Muscle of back (tissue), 11 donors: Measurements from ENCODE around the gene ALAS1. TPM values are rescaled to one million over a fixed set of nuclear protein-coding genes. Genes with fewer than 3 reads are reported as not detected.

Experiments used
- DNase-seq, 3 donors: peaks; one replicate each; pipeline versions ENCODE4 v3.0.0 to v3.0.0-alpha.2; 2013
- polyA plus RNA-seq, 10 donors: library from polyadenylated mRNA; unstranded; fragments of 120-200 nt; gene quantifications; one replicate each; pipeline ENCODE4 v1.2.1, GENCODE V29; 2013; ENCODE audit not compliant: insufficient read length in 10 of 10

ALAS1 gene
- polyA plus RNA-seq, 10 donors = 28.5 to 32.5 (median 29.3) TPM

DNA sequence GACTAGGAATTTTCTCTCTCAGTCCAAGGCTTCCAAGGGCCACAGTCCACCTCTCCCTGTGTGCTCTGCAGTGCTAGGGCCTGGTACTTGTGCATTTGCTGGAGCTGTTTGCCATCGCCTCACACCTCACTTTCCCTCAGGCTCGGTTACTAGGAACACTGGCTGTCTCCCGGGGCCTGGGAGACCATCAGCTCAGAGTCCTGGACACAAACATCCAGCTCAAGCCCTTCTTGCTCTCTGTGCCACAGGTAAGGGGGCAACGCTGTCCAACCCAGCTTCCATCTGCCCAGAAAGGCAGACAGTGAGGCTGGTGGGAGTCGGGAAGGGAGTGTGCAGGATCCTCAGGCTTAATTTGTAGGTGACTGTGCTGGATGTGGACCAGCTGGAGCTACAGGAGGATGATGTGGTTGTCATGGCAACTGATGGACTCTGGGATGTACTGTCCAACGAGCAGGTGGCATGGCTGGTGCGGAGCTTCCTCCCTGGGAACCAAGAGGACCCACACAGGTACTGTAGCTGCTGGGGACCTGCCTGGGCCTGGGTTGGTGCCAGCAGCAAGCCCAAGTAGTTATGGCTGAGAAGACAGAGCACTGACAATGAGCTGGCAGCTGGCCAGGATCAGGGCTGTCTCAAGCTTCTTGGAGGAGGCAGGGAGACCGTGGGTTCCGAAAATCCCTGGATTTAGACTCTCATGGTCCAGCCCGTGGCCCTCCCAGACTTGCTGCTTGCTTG lies 51.0 kb downstream of the ALAS1 start:
- DNase-seq = peak in 1 of 3 donors; percentile 42

DNA sequence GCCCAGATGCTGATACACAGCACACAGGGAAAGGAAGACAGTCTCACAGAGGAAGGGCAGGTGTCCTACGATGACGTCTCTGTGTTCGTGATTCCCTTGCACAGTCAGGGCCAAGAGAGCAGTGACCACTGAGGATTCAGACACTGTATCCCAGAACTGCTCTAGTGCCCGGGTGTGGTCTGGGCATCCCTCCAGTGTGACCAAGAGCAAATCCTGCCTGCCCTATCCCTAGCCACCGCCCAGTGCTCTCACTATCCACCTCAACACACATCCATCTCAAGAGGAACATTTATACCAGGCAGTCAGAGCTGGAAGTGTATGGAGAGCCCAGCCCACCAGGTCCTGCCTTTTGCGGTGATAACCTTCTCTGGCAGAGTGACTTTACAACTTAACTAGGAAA lies 51.7 kb downstream of the ALAS1 start:
- no peak for DNase-seq

DNA sequence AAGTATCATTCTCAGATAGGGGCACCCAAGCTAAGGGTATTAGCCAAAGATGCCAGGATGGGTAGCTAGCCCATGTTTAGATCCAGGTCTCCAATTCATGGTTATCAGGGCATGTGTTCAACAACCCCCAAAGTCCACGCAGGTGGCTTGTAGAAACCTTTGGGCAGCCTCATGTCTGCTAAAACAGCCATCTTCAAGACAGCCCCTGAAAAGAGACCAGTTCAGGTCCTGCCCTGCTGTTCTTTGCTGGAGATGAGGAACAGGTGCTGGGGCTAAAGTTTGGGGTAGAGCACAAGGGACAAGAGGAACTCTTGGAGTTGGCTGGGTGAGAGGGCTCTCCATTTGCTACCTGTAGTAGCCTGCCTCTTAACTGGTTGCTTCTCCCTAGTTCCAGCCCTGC lies 52.2 kb downstream of the ALAS1 start:
- no peak for DNase-seq

DNA sequence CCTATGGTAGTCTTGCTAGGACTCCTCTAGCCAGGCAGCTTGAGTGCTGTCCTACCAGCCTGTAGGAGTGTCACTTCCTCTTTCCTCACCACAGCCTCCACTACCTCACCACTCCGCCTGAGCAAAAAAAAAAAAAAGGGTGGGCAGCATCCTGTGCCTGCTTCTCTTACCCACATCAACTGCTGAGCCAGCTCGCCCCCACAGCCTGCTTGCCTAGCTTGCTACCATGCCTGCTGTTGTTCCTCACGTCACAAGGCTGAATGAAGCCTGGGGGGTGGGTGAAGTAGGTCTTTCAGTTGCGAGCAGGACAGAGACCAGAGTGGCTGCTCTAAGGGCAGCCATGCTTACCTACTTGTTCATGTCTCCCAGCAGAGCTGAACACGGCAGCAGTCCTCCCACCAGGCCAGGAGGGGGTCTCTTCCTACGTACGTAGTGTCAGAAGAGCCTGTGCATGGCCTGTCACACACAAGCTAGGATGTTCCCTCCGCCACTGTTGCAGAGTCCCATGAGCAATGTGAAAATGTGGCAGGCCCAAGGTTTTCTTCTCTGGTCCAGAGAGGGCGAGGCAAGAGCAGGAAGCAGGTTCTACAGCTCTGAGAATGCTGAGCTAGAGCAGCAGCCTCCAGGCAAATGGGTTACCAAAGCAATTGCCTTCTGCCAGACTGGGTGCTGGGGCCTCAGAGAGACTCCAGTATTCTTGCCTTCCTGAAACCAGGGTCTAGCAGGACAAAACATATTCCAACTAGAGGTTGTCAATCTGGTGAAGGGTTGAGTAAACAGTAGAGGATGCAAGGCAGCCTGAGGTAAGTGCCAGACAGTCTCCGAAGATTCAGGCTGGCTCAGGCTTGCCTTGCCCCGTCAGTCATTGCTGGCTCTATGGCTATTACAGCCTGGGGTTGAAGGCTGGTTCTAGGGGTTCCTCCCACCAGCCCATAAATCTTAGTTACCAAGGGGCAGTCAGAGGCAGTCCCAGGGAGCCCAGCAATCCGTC lies 55.6 kb downstream of the ALAS1 start:
- peak in 1 of 3 donors; percentile 52 for DNase-seq

DNA sequence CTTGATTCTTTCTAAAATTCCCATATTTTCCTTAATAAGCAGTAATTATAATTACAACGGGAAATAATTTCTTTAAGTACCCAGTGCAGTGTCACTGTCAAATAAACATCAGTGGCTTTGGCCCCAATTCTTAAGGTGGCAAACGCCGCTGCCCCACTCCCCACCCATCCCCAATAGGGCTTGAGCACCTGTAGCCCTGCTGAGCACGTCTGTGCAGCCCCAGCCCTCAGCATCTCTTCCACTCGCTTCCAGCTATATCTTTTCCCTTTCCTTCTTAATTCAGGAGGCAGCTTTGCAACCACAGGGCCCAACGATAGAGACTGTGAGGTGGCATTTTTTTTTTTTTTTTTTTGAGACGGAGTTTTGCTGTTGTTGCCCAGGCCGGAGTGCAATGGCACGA lies 56.6 kb downstream of the ALAS1 start:
- DNase-seq = no peak

DNA sequence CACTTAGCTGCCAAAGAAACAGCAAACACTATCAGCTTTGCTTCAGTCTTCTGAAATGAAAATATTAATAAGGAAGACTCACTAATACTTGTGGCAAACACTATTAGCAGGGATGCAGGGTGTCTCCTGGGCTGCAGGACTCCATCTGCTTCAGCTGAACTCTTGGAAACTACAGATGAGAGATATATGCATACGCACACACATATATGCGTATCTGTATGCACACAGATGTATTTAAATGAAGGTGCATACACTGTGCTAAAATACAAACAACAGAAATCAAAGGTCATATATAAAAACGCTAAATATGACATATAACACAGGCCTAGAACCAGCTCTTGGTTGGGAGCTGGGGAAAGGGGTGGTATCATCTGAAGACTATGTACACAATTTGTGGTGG lies 58.2 kb downstream of the ALAS1 start:
- DNase-seq = no peak

DNA sequence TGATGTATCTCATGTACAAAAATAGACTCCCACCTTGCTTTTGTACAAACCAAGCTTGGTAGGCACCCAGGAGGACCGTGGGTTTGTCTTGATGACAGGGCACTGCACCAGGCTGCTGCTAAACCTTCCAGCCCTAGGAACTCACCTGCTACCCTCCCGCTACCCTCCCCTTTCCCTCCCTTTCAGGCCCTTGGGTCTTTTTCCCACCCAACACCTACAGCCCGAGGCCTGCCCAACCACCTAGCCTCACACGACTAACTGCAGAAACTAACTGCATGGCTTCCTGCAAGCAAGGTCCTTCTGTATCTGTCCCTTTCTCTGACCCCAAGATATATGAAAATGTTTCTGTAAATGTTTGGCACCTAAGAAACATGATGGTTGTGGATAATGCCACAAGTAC lies 58.7 kb downstream of the ALAS1 start:
- no peak for DNase-seq

DNA sequence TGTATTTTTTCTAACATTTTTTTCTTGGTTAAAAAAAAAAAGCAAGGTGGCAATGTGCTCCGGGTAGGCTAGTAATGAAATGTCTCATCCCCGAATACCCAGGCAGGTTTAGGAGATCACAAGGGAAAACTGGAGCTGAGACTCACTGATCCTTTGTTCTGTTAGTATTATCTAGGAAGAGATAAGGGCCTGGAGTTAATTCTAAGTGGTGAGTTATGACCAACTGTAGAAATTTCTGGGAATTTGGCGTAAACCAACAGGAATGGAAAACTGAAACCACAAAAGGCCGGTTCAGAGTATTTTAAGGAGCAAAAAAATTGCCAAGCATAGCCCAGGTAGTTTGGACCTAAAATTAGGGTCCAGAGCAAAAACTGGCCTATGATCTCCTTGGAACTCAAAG lies 60.0 kb downstream of the ALAS1 start:
- DNase-seq = no peak

DNA sequence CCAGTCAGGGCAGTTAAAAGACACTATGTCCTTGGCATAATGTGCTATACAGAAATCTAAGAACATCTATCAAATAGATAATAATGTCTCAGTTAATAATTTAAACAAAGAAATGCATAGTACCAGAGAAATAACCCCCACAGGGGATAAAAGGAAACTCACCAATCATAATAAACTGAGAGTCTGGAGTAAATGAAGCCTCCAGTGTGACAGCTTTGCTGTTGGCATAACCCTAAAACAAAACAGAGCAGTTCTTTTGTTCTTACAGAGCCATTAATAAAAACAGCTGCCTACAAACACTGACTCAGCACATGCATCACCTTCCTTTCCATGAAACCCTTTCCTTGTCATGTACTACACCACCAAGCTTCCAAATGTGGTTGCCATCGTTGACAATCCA lies 61.1 kb downstream of the ALAS1 start:
- no peak for DNase-seq

DNA sequence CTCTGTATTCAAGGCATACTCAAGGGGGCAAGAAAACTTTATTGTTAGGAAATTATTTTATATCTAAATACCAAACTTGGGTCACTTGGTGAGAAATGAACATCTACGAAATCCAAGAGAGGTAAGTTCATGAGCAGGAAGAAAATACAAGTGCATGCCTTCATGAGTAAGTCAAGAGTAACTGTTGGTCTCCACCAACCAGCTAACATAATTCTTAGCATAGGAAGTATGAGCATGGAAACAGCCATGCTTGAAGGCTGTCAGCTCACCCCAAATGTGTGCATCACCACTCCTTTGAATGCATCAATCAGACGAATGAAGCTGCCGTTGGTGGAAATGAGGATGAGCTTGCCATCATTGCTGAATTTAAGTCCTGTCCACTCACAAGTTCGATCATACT lies 61.5 kb downstream of the ALAS1 start:
- no peak for DNase-seq

DNA sequence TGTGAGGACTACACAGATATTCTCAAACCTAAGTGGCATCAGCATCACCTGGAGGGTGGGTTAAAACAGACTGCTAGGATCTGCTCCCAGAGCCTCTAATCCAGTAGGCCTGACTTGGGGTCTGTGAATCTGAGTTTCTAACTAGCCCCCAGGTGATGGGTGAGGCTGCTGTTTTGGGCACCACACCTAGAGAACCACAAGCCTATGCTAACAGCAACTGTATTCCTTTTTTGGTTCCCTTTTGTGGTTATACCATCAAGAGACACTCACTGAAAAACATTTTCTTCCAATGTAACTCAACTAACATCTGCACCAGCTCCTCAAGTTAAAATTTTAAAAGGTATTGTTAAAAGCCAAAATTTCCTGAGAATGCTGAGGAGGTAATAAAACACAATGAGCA lies 64.5 kb downstream of the ALAS1 start:
- DNase-seq = no peak

Other genes with a start within 250 kb of the ALAS1 start
- under 1 TPM; 0.20 to 0.52 (median 0.35) TPM for gene GPR62, start 242.8 kb upstream of the ALAS1 start, polyA plus RNA-seq
- gene PCBP4, start 230.7 kb upstream of the ALAS1 start, polyA plus RNA-seq = 10 to 100 TPM; 50.8 to 73.1 (median 64.1) TPM
- 10 to 100 TPM; 19.2 to 25.2 (median 21.3) TPM for gene ABHD14B, start 224.1 kb upstream of the ALAS1 start, polyA plus RNA-seq
- 10 to 100 TPM; 10.3 to 18.5 (median 12.1) TPM for gene ABHD14A, start 223.1 kb upstream of the ALAS1 start, polyA plus RNA-seq
- gene ACY1, start 214.6 kb upstream of the ALAS1 start, polyA plus RNA-seq = 10 to 100 TPM in 9 of 10 donors, 1 to 10 TPM in 1; 8.9 to 15.1 (median 13.2) TPM
- 1,000 to 10,000 TPM; 2,242 to 3,145 (median 2,773) TPM for gene RPL29, start 202.3 kb upstream of the ALAS1 start, polyA plus RNA-seq
- 10 to 100 TPM; 14.7 to 31.0 (median 20.5) TPM for gene DUSP7, start 141.6 kb upstream of the ALAS1 start, polyA plus RNA-seq
- gene POC1A, start 43.7 kb upstream of the ALAS1 start, polyA plus RNA-seq = 1 to 10 TPM; 2.6 to 8.0 (median 4.3) TPM
- gene TLR9, start 27.5 kb downstream of the ALAS1 start, polyA plus RNA-seq = under 1 TPM in 8 of 10 donors, not detected in 2; 0.05 to 0.33 (median 0.18) TPM
- 10 to 100 TPM; 18.8 to 37.4 (median 23.4) TPM for gene TWF2, start 41.0 kb downstream of the ALAS1 start, polyA plus RNA-seq
- gene PPM1M, start 47.6 kb downstream of the ALAS1 start, polyA plus RNA-seq = 10 to 100 TPM; 13.2 to 20.7 (median 15.3) TPM
- 100 to 1,000 TPM in 1 of 10 donors, 10 to 100 TPM in 9; 77.7 to 106 (median 84.0) TPM for gene WDR82, start 80.5 kb downstream of the ALAS1 start, polyA plus RNA-seq
- 1 to 10 TPM; 2.5 to 8.1 (median 3.5) TPM for gene GLYCTK, start 89.7 kb downstream of the ALAS1 start, polyA plus RNA-seq
- 1 to 10 TPM; 2.4 to 8.4 (median 4.5) TPM for gene DNAH1, start 118.2 kb downstream of the ALAS1 start, polyA plus RNA-seq
- 10 to 100 TPM; 39.1 to 58.9 (median 50.4) TPM for gene BAP1, start 211.8 kb downstream of the ALAS1 start, polyA plus RNA-seq
- gene PHF7, start 212.5 kb downstream of the ALAS1 start, polyA plus RNA-seq = 10 to 100 TPM in 2 of 10 donors, 1 to 10 TPM in 8; 6.5 to 13.1 (median 8.7) TPM
- 10 to 100 TPM; 10.2 to 15.6 (median 13.3) TPM for gene SEMA3G, start 246.9 kb downstream of the ALAS1 start, polyA plus RNA-seq